Liver (tissue), 9 donors: ENCODE results near the gene PIK3R6. TPM values are rescaled to one million over a fixed set of nuclear protein-coding genes. Genes with fewer than 3 reads are reported as not detected.

Experiments
- DNase-seq: peaks from one replicate; pipeline ENCODE4 v3.0.0-alpha.2; 2017; ENCODE audit warnings: low spot score
- H3K27ac ChIP-seq, 2 donors: one replicate each; pipeline ENCODE4 v1.7.0; 2013; ENCODE audit warnings: inconsistent platforms in 2 of 2, low read length in 2 of 2, control low read depth in 1 of 2, low read depth in 1 of 2, mild to moderate bottlenecking in 1 of 2
- H3K27me3 ChIP-seq, 4 donors: one replicate each; pipeline versions ENCODE4 v1.6.1 to v1.7.0; 2013; ENCODE audit warnings: low read length in 3 of 4, inconsistent platforms in 1 of 4, mild to moderate bottlenecking in 1 of 4, moderate library complexity in 1 of 4; ENCODE audit not compliant: control insufficient read depth in 4 of 4, insufficient read depth in 4 of 4
- H3K36me3 ChIP-seq, 4 donors: one replicate each; pipeline versions ENCODE4 v1.6.1 to v1.7.0; 2013; ENCODE audit warnings: low read length in 3 of 4, mild to moderate bottlenecking in 3 of 4, low read depth in 1 of 4, moderate library complexity in 1 of 4; ENCODE audit not compliant: control insufficient read depth in 4 of 4, insufficient read depth in 3 of 4
- H3K4me1 ChIP-seq, 4 donors: one replicate each; pipeline versions ENCODE4 v1.6.1 to v1.7.0; 2013; ENCODE audit warnings: low read length in 3 of 4, mild to moderate bottlenecking in 3 of 4, moderate library complexity in 1 of 4; ENCODE audit not compliant: control insufficient read depth in 4 of 4, insufficient read depth in 4 of 4
- H3K4me3 ChIP-seq, 3 donors: one replicate each; pipeline versions ENCODE4 v1.6.1 to v1.7.0; 2013; ENCODE audit warnings: low read length in 3 of 3, control low read depth in 1 of 3, low read depth in 1 of 3, mild to moderate bottlenecking in 1 of 3
- H3K9ac ChIP-seq, 2 donors: one replicate each; pipeline ENCODE4 v1.7.0; 2013; ENCODE audit warnings: low read length in 2 of 2, mild to moderate bottlenecking in 2 of 2, moderate library complexity in 2 of 2, control low read depth in 1 of 2, low read depth in 1 of 2
- H3K9me3 ChIP-seq, 4 donors: one replicate each; pipeline versions ENCODE4 v1.6.1 to v1.7.0; 2013; ENCODE audit warnings: low read length in 3 of 4; ENCODE audit not compliant: control insufficient read depth in 4 of 4
- EGR1 ChIP-seq, 2 donors: IDR thresholded peaks; 2 replicates each; pipeline ENCODE4 v1.6.1; 2016 to 2018; ENCODE audit warnings: antibody characterized with exemption in 2 of 2, low read depth in 2 of 2
- FOXA1 ChIP-seq: IDR thresholded peaks from 2 replicates; pipeline ENCODE4 v1.6.1; 2016; ENCODE audit warnings: antibody characterized with exemption
- FOXA2 ChIP-seq: IDR thresholded peaks from 2 replicates; pipeline ENCODE4 v1.6.1; 2016; ENCODE audit warnings: antibody characterized with exemption
- GABPA ChIP-seq, 2 donors: IDR thresholded peaks in 1 of 2; conservative IDR thresholded peaks in 1 of 2; 2 replicates each; pipeline ENCODE4 v1.6.1; 2016; ENCODE audit warnings: antibody characterized with exemption in 2 of 2, mild to moderate bottlenecking in 1 of 2, moderate library complexity in 1 of 2
- HNF4A ChIP-seq, 2 donors: conservative IDR thresholded peaks; 2 replicates each; pipeline ENCODE4 v1.6.1; 2016; ENCODE audit warnings: antibody characterized with exemption in 2 of 2, mild to moderate bottlenecking in 2 of 2
- HNF4G ChIP-seq: IDR thresholded peaks from 2 replicates; pipeline ENCODE4 v1.6.1; 2016; ENCODE audit warnings: antibody characterized with exemption
- JUND ChIP-seq, 2 donors: IDR thresholded peaks; 2 replicates each; pipeline ENCODE4 v1.6.1; 2016; ENCODE audit warnings: antibody characterized with exemption in 2 of 2
- NR2F2 ChIP-seq: IDR thresholded peaks from 2 replicates; pipeline ENCODE4 v1.6.1; 2016; ENCODE audit warnings: antibody characterized with exemption
- RXRA ChIP-seq, 2 donors: IDR thresholded peaks; 2 replicates each; pipeline ENCODE4 v1.6.1; 2017 to 2018; ENCODE audit warnings: antibody characterized with exemption in 2 of 2, mild to moderate bottlenecking in 1 of 2
- SP1 ChIP-seq: IDR thresholded peaks from 2 replicates; pipeline ENCODE4 v1.6.1; 2018; ENCODE audit warnings: antibody characterized with exemption, mild to moderate bottlenecking
- TAF1 ChIP-seq: conservative IDR thresholded peaks from 2 replicates; pipeline ENCODE4 v1.6.1; 2016; ENCODE audit warnings: antibody characterized with exemption, mild to moderate bottlenecking
- WGBS: extraction: QIAGEN DNeasy Blood & Tissue Kit; methylation state at CpG from one replicate; pipeline ENCODE4 v1.1.7; 2013; 5-methylcytosine and 5-hydroxymethylcytosine counted together
- polyA plus RNA-seq, 2 donors: library from polyadenylated mRNA; stranded (reverse) in 1 of 2; unstranded in 1 of 2; fragments of 200-250 nt in 1 of 2; fragments of >200 nt in 1 of 2; fragmentation: Nextera tagmentation in 1 of 2; extraction: Ambion mirVana in 1 of 2; gene quantifications; one replicate each; pipeline versions ENCODE4 v1.2.1 to v1.2.3, GENCODE V29; 2013 to 2015
- total RNA-seq, 2 donors: library from RNA; depleted of rRNA; stranded (reverse); fragments of >200 nt; gene quantifications; one replicate each; pipeline ENCODE4 v1.2.3, GENCODE V29; 2014
- TF ChIP-seq, protein P1 (sequence below): fragments of 150-350 bp; IDR thresholded peaks from 2 replicates; pipeline ENCODE4 v1.5.1; 2017; ENCODE audit warnings: improper control_type of control experiment, low read depth, low read length; ENCODE audit not compliant: missing input control
- TF ChIP-seq, protein P2 (sequence below): IDR thresholded peaks from 2 replicates; pipeline ENCODE4 v1.6.1; 2016; ENCODE audit warnings: antibody characterized with exemption
- TF ChIP-seq, protein P3 (sequence below): IDR thresholded peaks from 2 replicates; pipeline ENCODE4 v1.6.1; 2016; ENCODE audit warnings: antibody characterized with exemption
- TF ChIP-seq, protein P4 (sequence below): IDR thresholded peaks from 2 replicates; pipeline ENCODE4 v1.6.1; 2016; ENCODE audit warnings: antibody characterized with exemption
- TF ChIP-seq, protein P5 (sequence below): IDR thresholded peaks from 2 replicates; pipeline ENCODE4 v1.6.1; 2016; ENCODE audit warnings: antibody characterized with exemption, mild to moderate bottlenecking
- donor health status: healthy.
- donor health status: healthy.
- donor health status: healthy.
- donor health status: healthy.
- donor health status: healthy.

The PIK3R6 gene
- total and polyA plus RNA-seq, 4 donors = 0.15 to 0.37 (median 0.18) TPM

DNA sequence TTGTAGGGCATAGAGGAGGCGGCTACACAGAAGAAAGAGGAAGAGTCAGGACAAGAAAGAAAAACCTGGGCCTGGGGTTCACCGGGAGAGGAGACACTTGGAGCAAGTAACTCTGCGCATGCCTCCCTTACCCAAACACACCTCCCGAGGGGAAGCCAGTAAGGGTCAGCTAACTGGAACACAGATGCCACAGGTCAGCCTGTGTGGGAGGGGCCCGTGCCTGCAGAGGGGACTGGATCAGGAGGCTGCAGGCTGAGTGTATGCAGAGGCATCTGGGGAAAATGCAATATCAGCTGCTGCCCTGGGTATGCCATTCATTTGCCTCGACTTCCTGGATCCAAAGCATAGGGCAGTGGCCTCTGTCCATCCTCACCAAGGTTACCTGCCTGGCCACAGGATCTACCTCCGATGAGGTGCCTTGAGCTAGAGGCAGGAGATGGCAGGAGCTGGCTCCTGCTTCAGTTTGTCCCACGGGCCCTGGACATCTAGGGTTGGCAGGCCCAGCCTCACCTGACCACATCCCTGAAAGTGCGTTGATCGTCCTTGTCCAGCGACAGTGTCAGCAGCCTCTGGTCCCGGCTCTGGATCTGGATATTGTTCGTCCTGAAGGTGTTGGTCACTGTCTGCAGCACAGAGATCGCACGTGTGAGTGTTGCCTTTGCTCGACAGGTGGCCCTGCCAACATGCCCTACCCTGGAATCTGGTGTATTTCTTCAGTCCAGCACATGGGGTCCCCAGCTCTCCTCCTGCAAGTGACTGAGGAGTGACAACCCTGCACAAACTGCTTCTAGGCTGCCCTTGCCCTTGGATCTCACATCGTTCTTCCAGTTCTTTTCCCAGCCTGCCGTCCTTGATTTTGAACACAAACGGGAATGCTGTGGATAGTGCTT, 63.7 kb downstream of the PIK3R6 start:
- no peak overlapping the region for H3K4me3 ChIP-seq
- H3K9ac ChIP-seq = no peak overlapping the region
- H3K4me1 ChIP-seq = peaks cover 0 to 3% (median 1%) of the 10 kb centered on the region in 4 donors
- TF ChIP-seq, protein P1, sequence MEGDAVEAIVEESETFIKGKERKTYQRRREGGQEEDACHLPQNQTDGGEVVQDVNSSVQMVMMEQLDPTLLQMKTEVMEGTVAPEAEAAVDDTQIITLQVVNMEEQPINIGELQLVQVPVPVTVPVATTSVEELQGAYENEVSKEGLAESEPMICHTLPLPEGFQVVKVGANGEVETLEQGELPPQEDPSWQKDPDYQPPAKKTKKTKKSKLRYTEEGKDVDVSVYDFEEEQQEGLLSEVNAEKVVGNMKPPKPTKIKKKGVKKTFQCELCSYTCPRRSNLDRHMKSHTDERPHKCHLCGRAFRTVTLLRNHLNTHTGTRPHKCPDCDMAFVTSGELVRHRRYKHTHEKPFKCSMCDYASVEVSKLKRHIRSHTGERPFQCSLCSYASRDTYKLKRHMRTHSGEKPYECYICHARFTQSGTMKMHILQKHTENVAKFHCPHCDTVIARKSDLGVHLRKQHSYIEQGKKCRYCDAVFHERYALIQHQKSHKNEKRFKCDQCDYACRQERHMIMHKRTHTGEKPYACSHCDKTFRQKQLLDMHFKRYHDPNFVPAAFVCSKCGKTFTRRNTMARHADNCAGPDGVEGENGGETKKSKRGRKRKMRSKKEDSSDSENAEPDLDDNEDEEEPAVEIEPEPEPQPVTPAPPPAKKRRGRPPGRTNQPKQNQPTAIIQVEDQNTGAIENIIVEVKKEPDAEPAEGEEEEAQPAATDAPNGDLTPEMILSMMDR = no peak
- TF ChIP-seq NR2F2 (no peak), FOXA2 (no peak), JUND (IDR thresholded peaks at IDR 0.05) (no peak), FOXA1 (no peak), SP1 (no peak), EGR1 (IDR thresholded peaks at IDR 0.05; ENCODE audit: low read depth in 2 of 2) (no peak), HNF4A (conservative IDR thresholded peaks at IDR 0.05) (no peak), RXRA (IDR thresholded peaks at IDR 0.05) (no peak), TAF1 (no peak), HNF4G (no peak), GABPA (IDR thresholded peaks at IDR 0.05 in 1 of 2, conservative IDR thresholded peaks at IDR 0.05 in 1 of 2) (no peak)
- TF ChIP-seq, protein P2, sequence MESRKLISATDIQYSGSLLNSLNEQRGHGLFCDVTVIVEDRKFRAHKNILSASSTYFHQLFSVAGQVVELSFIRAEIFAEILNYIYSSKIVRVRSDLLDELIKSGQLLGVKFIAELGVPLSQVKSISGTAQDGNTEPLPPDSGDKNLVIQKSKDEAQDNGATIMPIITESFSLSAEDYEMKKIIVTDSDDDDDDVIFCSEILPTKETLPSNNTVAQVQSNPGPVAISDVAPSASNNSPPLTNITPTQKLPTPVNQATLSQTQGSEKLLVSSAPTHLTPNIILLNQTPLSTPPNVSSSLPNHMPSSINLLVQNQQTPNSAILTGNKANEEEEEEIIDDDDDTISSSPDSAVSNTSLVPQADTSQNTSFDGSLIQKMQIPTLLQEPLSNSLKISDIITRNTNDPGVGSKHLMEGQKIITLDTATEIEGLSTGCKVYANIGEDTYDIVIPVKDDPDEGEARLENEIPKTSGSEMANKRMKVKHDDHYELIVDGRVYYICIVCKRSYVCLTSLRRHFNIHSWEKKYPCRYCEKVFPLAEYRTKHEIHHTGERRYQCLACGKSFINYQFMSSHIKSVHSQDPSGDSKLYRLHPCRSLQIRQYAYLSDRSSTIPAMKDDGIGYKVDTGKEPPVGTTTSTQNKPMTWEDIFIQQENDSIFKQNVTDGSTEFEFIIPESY = no peak
- TF ChIP-seq, protein P3, sequence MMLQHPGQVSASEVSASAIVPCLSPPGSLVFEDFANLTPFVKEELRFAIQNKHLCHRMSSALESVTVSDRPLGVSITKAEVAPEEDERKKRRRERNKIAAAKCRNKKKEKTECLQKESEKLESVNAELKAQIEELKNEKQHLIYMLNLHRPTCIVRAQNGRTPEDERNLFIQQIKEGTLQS = no peak
- TF ChIP-seq, protein P4, sequence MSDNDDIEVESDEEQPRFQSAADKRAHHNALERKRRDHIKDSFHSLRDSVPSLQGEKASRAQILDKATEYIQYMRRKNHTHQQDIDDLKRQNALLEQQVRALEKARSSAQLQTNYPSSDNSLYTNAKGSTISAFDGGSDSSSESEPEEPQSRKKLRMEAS = no peak
- TF ChIP-seq, protein P5, sequence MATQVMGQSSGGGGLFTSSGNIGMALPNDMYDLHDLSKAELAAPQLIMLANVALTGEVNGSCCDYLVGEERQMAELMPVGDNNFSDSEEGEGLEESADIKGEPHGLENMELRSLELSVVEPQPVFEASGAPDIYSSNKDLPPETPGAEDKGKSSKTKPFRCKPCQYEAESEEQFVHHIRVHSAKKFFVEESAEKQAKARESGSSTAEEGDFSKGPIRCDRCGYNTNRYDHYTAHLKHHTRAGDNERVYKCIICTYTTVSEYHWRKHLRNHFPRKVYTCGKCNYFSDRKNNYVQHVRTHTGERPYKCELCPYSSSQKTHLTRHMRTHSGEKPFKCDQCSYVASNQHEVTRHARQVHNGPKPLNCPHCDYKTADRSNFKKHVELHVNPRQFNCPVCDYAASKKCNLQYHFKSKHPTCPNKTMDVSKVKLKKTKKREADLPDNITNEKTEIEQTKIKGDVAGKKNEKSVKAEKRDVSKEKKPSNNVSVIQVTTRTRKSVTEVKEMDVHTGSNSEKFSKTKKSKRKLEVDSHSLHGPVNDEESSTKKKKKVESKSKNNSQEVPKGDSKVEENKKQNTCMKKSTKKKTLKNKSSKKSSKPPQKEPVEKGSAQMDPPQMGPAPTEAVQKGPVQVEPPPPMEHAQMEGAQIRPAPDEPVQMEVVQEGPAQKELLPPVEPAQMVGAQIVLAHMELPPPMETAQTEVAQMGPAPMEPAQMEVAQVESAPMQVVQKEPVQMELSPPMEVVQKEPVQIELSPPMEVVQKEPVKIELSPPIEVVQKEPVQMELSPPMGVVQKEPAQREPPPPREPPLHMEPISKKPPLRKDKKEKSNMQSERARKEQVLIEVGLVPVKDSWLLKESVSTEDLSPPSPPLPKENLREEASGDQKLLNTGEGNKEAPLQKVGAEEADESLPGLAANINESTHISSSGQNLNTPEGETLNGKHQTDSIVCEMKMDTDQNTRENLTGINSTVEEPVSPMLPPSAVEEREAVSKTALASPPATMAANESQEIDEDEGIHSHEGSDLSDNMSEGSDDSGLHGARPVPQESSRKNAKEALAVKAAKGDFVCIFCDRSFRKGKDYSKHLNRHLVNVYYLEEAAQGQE = no peak
- no peak for DNase-seq
- peaks cover 0 to 4% (median 2%) of the 10 kb centered on the region in 4 donors for H3K27me3 ChIP-seq
- H3K36me3 ChIP-seq = no peaks in the 10 kb centered on the region
- H3K27ac ChIP-seq = no peak overlapping the region
- 77% methylated on average over 19 of the region's 19 CpGs for WGBS
- no peaks in the 10 kb centered on the region for H3K9me3 ChIP-seq
